ENCODE results near the gene METTL4.

The METTL4 gene

GRCh38 chr18:2497797-2498196 is 73.5 kb downstream of the METTL4 start:
- no peaks in the 10 kb centered on the region for H3K27me3 ChIP-seq (ENCODE audit: insufficient read depth, poor library complexity, severe bottlenecking)
- no peak overlapping the region for H3K4me3 ChIP-seq (replicated peaks; ENCODE audit: insufficient read depth, low read length)
- no peak for DNase-seq (ENCODE audit: low read depth in 1 of 2, low spot score in 1 of 2)
- TF ChIP-seq, protein P1, sequence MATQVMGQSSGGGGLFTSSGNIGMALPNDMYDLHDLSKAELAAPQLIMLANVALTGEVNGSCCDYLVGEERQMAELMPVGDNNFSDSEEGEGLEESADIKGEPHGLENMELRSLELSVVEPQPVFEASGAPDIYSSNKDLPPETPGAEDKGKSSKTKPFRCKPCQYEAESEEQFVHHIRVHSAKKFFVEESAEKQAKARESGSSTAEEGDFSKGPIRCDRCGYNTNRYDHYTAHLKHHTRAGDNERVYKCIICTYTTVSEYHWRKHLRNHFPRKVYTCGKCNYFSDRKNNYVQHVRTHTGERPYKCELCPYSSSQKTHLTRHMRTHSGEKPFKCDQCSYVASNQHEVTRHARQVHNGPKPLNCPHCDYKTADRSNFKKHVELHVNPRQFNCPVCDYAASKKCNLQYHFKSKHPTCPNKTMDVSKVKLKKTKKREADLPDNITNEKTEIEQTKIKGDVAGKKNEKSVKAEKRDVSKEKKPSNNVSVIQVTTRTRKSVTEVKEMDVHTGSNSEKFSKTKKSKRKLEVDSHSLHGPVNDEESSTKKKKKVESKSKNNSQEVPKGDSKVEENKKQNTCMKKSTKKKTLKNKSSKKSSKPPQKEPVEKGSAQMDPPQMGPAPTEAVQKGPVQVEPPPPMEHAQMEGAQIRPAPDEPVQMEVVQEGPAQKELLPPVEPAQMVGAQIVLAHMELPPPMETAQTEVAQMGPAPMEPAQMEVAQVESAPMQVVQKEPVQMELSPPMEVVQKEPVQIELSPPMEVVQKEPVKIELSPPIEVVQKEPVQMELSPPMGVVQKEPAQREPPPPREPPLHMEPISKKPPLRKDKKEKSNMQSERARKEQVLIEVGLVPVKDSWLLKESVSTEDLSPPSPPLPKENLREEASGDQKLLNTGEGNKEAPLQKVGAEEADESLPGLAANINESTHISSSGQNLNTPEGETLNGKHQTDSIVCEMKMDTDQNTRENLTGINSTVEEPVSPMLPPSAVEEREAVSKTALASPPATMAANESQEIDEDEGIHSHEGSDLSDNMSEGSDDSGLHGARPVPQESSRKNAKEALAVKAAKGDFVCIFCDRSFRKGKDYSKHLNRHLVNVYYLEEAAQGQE (IDR thresholded peaks at IDR 0.05; ENCODE audit: insufficient replicate concordance, low read depth): no peak
- TF ChIP-seq POLR2AphosphoS5 (IDR thresholded peaks at IDR 0.05; ENCODE audit: low read depth) (no peak), SPI1 (IDR thresholded peaks at IDR 0.05; ENCODE audit: borderline replicate concordance, low read depth) (no peak), GABPA (IDR thresholded peaks at IDR 0.05; ENCODE audit: low read depth) (no peak)
- TF ChIP-seq, protein P2, sequence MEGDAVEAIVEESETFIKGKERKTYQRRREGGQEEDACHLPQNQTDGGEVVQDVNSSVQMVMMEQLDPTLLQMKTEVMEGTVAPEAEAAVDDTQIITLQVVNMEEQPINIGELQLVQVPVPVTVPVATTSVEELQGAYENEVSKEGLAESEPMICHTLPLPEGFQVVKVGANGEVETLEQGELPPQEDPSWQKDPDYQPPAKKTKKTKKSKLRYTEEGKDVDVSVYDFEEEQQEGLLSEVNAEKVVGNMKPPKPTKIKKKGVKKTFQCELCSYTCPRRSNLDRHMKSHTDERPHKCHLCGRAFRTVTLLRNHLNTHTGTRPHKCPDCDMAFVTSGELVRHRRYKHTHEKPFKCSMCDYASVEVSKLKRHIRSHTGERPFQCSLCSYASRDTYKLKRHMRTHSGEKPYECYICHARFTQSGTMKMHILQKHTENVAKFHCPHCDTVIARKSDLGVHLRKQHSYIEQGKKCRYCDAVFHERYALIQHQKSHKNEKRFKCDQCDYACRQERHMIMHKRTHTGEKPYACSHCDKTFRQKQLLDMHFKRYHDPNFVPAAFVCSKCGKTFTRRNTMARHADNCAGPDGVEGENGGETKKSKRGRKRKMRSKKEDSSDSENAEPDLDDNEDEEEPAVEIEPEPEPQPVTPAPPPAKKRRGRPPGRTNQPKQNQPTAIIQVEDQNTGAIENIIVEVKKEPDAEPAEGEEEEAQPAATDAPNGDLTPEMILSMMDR (IDR thresholded peaks at IDR 0.05; ENCODE audit: insufficient read depth, low read length): no peak
- H3K27ac ChIP-seq (replicated peaks): no peak overlapping the region

DNA sequence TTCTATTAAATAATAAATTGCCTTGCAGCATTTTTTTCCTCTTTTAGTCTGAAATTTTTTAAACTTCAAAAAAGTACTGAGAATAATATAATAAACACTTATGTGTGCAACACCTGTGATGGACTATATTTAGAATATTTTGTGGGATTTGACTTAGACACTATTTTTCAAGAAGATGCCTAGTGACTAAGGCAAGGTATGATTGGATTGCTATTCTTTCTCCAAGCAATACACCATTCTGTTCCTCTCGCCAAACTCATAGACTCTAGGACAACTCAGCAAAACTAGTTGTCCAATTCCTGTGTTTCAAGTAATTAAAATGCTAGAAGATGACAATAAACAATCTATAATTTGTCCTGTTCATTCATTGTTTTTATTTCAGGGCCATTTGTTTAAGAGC is 75.9 kb downstream of the METTL4 start:
- TF ChIP-seq POLR2AphosphoS5 (IDR thresholded peaks at IDR 0.05; ENCODE audit: low read depth) (no peak), SPI1 (IDR thresholded peaks at IDR 0.05; ENCODE audit: borderline replicate concordance, low read depth) (no peak), GABPA (IDR thresholded peaks at IDR 0.05; ENCODE audit: low read depth) (no peak)
- TF ChIP-seq, protein P2 (IDR thresholded peaks at IDR 0.05; ENCODE audit: insufficient read depth, low read length): no peak
- TF ChIP-seq, protein P1 (IDR thresholded peaks at IDR 0.05; ENCODE audit: insufficient replicate concordance, low read depth): no peak
- no peak for DNase-seq (ENCODE audit: low read depth in 1 of 2, low spot score in 1 of 2)
- no peak overlapping the region for H3K4me3 ChIP-seq (replicated peaks; ENCODE audit: insufficient read depth, low read length)
- no peak overlapping the region for H3K27ac ChIP-seq (replicated peaks)
- H3K27me3 ChIP-seq (ENCODE audit: insufficient read depth, poor library complexity, severe bottlenecking): no peaks in the 10 kb centered on the region

GRCh38 chr18:2494921-2495320 is 76.4 kb downstream of the METTL4 start:
- Histone ChIP-seq H3K4me3 (replicated peaks; ENCODE audit: insufficient read depth, low read length) (no peak overlapping the region), H3K27me3 (ENCODE audit: insufficient read depth, poor library complexity, severe bottlenecking) (no peaks in the 10 kb centered on the region), H3K27ac (replicated peaks) (no peak overlapping the region)
- DNase-seq (ENCODE audit: low read depth in 1 of 2, low spot score in 1 of 2): no peak
- TF ChIP-seq SPI1 (IDR thresholded peaks at IDR 0.05; ENCODE audit: borderline replicate concordance, low read depth) (no peak), POLR2AphosphoS5 (IDR thresholded peaks at IDR 0.05; ENCODE audit: low read depth) (no peak), GABPA (IDR thresholded peaks at IDR 0.05; ENCODE audit: low read depth) (no peak)
- TF ChIP-seq, protein P1 (IDR thresholded peaks at IDR 0.05; ENCODE audit: insufficient replicate concordance, low read depth): no peak
- TF ChIP-seq, protein P2 (IDR thresholded peaks at IDR 0.05; ENCODE audit: insufficient read depth, low read length): no peak
